GM23338 (cell line): ENCODE data around the gene MAD1L1. TPM values are rescaled to one million over a fixed set of nuclear protein-coding genes. Genes with fewer than 3 reads are reported as not detected.

ENCODE experiments used
- ATAC-seq: fragments of 200-7000 bp; cut with Tn5 transposase; 3 replicates; pipeline ENCODE4 v1.9.1; 2020
- DNase-seq: peaks from one replicate; pipeline ENCODE4 v3.0.0-alpha.2; 2015; ENCODE audit warnings: low spot score
- H2AFZ ChIP-seq: fragments of 200-600 bp; sonication (generic); 2 replicates; pipeline ENCODE4 v1.8.0; 2016; ENCODE audit warnings: antibody characterized with exemption, mild to moderate bottlenecking, moderate library complexity
- H3F3A ChIP-seq: fragments of 200-600 bp; sonication (generic); replicated peaks from 2 replicates; pipeline ENCODE4 v1.8.0; 2017; ENCODE audit warnings: antibody characterized with exemption, mixed run types, low read depth
- H3K27ac ChIP-seq: fragments of 200-600 bp; sonication (generic); 2 replicates; pipeline ENCODE4 v1.6.1; 2016; ENCODE audit warnings: low read depth
- H3K27me3 ChIP-seq: fragments of 200-600 bp; sonication (generic); 2 replicates; pipeline ENCODE4 v1.8.0; 2016; ENCODE audit warnings: mild to moderate bottlenecking, mixed run types, moderate library complexity; ENCODE audit not compliant: insufficient read depth
- H3K36me3 ChIP-seq: fragments of 200-600 bp; sonication (generic); 2 replicates; pipeline ENCODE4 v1.8.0; 2016; ENCODE audit warnings: mild to moderate bottlenecking; ENCODE audit not compliant: insufficient read depth
- H3K4me1 ChIP-seq: fragments of 200-600 bp; sonication (generic); 2 replicates; pipeline ENCODE4 v1.8.0; 2016; ENCODE audit warnings: mild to moderate bottlenecking, moderate library complexity; ENCODE audit not compliant: insufficient read depth
- H3K4me2 ChIP-seq: fragments of 200-600 bp; sonication (generic); 2 replicates; pipeline ENCODE4 v1.7.1; 2017; ENCODE audit warnings: mixed run types
- H3K4me3 ChIP-seq: fragments of 200-600 bp; sonication (generic); 2 replicates; pipeline ENCODE4 v1.6.1; 2016; ENCODE audit warnings: mixed run types
- H3K79me2 ChIP-seq: fragments of 200-600 bp; sonication (generic); replicated peaks from 2 replicates; pipeline ENCODE4 v1.8.0; 2017; ENCODE audit warnings: mild to moderate bottlenecking; ENCODE audit not compliant: insufficient read depth
- H3K9me2 ChIP-seq: fragments of 200-600 bp; sonication (generic); 2 replicates; pipeline ENCODE4 v1.8.0; 2017; ENCODE audit not compliant: insufficient read depth
- H4K20me1 ChIP-seq: fragments of 200-600 bp; sonication (generic); replicated peaks from 2 replicates; pipeline ENCODE4 v1.8.0; 2017; ENCODE audit warnings: mild to moderate bottlenecking; ENCODE audit not compliant: insufficient read depth
- H3K27ac Mint-ChIP-seq: 2 replicates; pipeline ENCODE4 v1.8.0; 2020; ENCODE audit warnings: inconsistent platforms, mild to moderate bottlenecking, moderate library complexity, mixed read lengths
- H3K27me3 Mint-ChIP-seq: 3 replicates; pipeline ENCODE4 v1.8.0; 2022; ENCODE audit warnings: low read depth, mild to moderate bottlenecking, moderate library complexity, mixed read lengths, inconsistent platforms; ENCODE audit not compliant: insufficient read depth, poor library complexity
- H3K36me3 Mint-ChIP-seq: 3 replicates; pipeline ENCODE4 v1.8.0; 2021; ENCODE audit warnings: low read depth, mild to moderate bottlenecking, inconsistent platforms, moderate library complexity, mixed read lengths
- H3K4me1 Mint-ChIP-seq: 3 replicates; pipeline ENCODE4 v1.8.0; 2020; ENCODE audit warnings: mild to moderate bottlenecking, inconsistent platforms, mixed read lengths
- H3K4me3 Mint-ChIP-seq: 3 replicates; pipeline ENCODE4 v1.8.0; 2021; ENCODE audit warnings: moderate library complexity, mild to moderate bottlenecking, inconsistent platforms, mixed read lengths
- H3K9me3 Mint-ChIP-seq: 3 replicates; pipeline ENCODE4 v1.8.0; 2020; ENCODE audit warnings: moderate library complexity, mild to moderate bottlenecking, inconsistent platforms, mixed read lengths
- CREB1 ChIP-seq: fragments of 250-450 bp; sonication (Bioruptor Pico); IDR thresholded peaks from 2 replicates; pipeline ENCODE4 v1.5.0; 2020; ENCODE audit warnings: low read depth, mild to moderate bottlenecking, moderate library complexity
- EZH2 ChIP-seq: fragments of 200-600 bp; sonication (generic); IDR thresholded peaks from one replicate; pipeline ENCODE4 v1.8.0; 2017; ENCODE audit warnings: antibody characterized with exemption, mild to moderate bottlenecking, low read depth; ENCODE audit not compliant: unreplicated experiment
- EZH2phosphoT487 ChIP-seq: fragments of 200-600 bp; sonication (generic); IDR thresholded peaks from one replicate; pipeline ENCODE4 v1.8.1; 2018; ENCODE audit warnings: antibody characterized with exemption; ENCODE audit not compliant: unreplicated experiment
- JUNB ChIP-seq: IDR thresholded peaks from one replicate; pipeline ENCODE4 v1.6.1; 2016; ENCODE audit warnings: antibody characterized with exemption; ENCODE audit not compliant: unreplicated experiment
- NANOG ChIP-seq: IDR thresholded peaks from 2 replicates; pipeline ENCODE4 v1.6.1; 2016; ENCODE audit warnings: antibody characterized with exemption, borderline replicate concordance
- POLR2AphosphoS5 ChIP-seq: IDR thresholded peaks from 2 replicates; pipeline ENCODE4 v1.6.1; 2016; ENCODE audit warnings: antibody characterized with exemption, low read depth
- STAT1 ChIP-seq: IDR thresholded peaks from one replicate; pipeline ENCODE4 v1.6.1; 2016; ENCODE audit warnings: antibody characterized with exemption; ENCODE audit not compliant: unreplicated experiment
- ZNF114 ChIP-seq: fragments of 250-450 bp; sonication (Bioruptor Pico); IDR thresholded peaks from 2 replicates; pipeline ENCODE4 v1.5.0; 2020; ENCODE audit warnings: mild to moderate bottlenecking, moderate library complexity
- ZNF331 ChIP-seq: fragments of 250-450 bp; sonication (Bioruptor Pico); IDR thresholded peaks from 2 replicates; pipeline ENCODE4 v1.5.0; 2020; ENCODE audit warnings: low read depth, mild to moderate bottlenecking, moderate library complexity
- polyA plus RNA-seq: library from polyadenylated mRNA; unstranded; fragments of >200 nt; fragmentation: Nextera tagmentation; extraction: Ambion mirVana; gene quantifications from 2 replicates; pipeline ENCODE4 v1.2.1, GENCODE V29; 2016
- total RNA-seq: library from RNA; depleted of rRNA; stranded (reverse); fragments of >200 nt; shearing (Covaris generic); gene quantifications from 2 replicates; pipeline ENCODE4 v1.2.3, GENCODE V29; 2014
- TF ChIP-seq, protein P1 (sequence below), 2 experiments: fragments of 200-600 bp in 1 of 2; sonication (generic) in 1 of 2; conservative IDR thresholded peaks; 2 replicates each; pipeline versions ENCODE4 v1.5.1 to v1.6.1; 2016 to 2017; ENCODE audit warnings: antibody characterized with exemption in 2 of 2, low read depth in 2 of 2, mild to moderate bottlenecking in 2 of 2, moderate library complexity in 1 of 2
- TF ChIP-seq, protein P2 (sequence below): IDR thresholded peaks from 2 replicates; pipeline ENCODE4 v1.6.1; 2016; ENCODE audit warnings: antibody characterized with exemption
- TF ChIP-seq, protein P3 (sequence below): IDR thresholded peaks from one replicate; pipeline ENCODE4 v1.6.1; 2018; ENCODE audit warnings: antibody characterized with exemption; ENCODE audit not compliant: unreplicated experiment
- TF ChIP-seq, protein P4 (sequence below): fragments of 250-450 bp; sonication (Bioruptor Pico); IDR thresholded peaks from 2 replicates; pipeline ENCODE4 v1.5.0; 2020; ENCODE audit warnings: mild to moderate bottlenecking, moderate library complexity

MAD1L1 gene
- total and polyA plus RNA-seq, 2 experiments from 2014 or later: 40.3 to 59.3 TPM

DNA sequence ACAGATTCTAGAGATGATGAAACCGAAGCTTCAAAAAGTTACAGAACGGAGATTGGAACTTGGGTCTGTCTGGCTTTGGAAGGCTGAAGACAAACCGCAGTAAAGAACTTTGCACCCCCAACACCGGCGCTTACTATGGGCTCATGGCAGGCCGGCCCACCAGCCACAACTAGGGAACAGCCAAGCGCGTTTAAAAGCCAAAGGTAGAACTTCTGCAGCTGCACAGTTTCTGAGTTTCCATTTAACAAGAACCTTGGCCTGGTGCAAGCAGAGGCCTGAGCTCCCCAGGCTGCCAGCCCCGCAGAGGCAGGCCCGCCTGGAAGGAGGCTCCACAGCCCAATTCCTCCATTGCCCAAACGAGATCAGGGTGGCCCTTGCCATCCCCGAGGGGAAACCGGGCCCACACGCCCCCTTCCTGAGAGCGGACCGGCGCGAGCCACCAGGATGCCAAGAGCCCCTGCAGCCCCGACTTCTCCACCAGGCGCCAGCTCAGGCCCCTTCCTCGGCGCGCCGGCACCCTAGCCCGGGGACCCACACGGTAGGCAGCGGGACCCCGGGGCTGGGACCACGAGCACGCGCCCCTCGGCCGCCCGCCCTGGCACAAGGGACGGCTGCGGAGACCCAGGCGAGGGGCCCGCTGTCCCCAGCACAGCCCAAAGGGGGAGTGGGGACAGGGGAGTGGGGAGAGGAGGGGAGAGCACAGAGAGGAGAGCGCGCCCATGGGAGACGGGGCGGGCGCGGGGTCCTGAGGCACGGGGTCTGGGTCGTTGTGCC is 566 bp downstream of the MAD1L1 start:
- H2AFZ ChIP-seq: 0 out of 2 replicates have a peak overlapping the region, but pooled peaks have one; percentile 15
- H3K36me3 Mint-ChIP-seq: peaks cover 55% of the 10 kb centered on the region
- peaks cover 61% of the 10 kb centered on the region for H3K79me2 ChIP-seq

More for the DNA sequence above, 566 bp downstream of the MAD1L1 start:
- Mint-ChIP-seq H3K9me3 (no peaks in the 10 kb centered on the region), H3K27me3 (peaks cover 15% of the 10 kb centered on the region), H3K4me3 (peak overlapping the region; percentile 91), H3K27ac (peak overlapping the region; percentile 4; the same call in 1 of the 2 replicates), H3K4me1 (peaks cover 12% of the 10 kb centered on the region)
- H3K9me2 ChIP-seq: no peaks in the 10 kb centered on the region
- TF ChIP-seq, protein P1, sequence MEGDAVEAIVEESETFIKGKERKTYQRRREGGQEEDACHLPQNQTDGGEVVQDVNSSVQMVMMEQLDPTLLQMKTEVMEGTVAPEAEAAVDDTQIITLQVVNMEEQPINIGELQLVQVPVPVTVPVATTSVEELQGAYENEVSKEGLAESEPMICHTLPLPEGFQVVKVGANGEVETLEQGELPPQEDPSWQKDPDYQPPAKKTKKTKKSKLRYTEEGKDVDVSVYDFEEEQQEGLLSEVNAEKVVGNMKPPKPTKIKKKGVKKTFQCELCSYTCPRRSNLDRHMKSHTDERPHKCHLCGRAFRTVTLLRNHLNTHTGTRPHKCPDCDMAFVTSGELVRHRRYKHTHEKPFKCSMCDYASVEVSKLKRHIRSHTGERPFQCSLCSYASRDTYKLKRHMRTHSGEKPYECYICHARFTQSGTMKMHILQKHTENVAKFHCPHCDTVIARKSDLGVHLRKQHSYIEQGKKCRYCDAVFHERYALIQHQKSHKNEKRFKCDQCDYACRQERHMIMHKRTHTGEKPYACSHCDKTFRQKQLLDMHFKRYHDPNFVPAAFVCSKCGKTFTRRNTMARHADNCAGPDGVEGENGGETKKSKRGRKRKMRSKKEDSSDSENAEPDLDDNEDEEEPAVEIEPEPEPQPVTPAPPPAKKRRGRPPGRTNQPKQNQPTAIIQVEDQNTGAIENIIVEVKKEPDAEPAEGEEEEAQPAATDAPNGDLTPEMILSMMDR (conservative IDR thresholded peaks at IDR 0.05; ENCODE audit: low read depth in 2 of 2): no peak
- no peak for TF ChIP-seq NANOG
- TF ChIP-seq, protein P2, sequence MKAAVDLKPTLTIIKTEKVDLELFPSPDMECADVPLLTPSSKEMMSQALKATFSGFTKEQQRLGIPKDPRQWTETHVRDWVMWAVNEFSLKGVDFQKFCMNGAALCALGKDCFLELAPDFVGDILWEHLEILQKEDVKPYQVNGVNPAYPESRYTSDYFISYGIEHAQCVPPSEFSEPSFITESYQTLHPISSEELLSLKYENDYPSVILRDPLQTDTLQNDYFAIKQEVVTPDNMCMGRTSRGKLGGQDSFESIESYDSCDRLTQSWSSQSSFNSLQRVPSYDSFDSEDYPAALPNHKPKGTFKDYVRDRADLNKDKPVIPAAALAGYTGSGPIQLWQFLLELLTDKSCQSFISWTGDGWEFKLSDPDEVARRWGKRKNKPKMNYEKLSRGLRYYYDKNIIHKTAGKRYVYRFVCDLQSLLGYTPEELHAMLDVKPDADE: no peak
- TF ChIP-seq ZNF114 (CRISPR knock-in tag): no peak
- no peak for TF ChIP-seq POLR2AphosphoS5
- TF ChIP-seq STAT1: no peak
- TF ChIP-seq, protein P3, sequence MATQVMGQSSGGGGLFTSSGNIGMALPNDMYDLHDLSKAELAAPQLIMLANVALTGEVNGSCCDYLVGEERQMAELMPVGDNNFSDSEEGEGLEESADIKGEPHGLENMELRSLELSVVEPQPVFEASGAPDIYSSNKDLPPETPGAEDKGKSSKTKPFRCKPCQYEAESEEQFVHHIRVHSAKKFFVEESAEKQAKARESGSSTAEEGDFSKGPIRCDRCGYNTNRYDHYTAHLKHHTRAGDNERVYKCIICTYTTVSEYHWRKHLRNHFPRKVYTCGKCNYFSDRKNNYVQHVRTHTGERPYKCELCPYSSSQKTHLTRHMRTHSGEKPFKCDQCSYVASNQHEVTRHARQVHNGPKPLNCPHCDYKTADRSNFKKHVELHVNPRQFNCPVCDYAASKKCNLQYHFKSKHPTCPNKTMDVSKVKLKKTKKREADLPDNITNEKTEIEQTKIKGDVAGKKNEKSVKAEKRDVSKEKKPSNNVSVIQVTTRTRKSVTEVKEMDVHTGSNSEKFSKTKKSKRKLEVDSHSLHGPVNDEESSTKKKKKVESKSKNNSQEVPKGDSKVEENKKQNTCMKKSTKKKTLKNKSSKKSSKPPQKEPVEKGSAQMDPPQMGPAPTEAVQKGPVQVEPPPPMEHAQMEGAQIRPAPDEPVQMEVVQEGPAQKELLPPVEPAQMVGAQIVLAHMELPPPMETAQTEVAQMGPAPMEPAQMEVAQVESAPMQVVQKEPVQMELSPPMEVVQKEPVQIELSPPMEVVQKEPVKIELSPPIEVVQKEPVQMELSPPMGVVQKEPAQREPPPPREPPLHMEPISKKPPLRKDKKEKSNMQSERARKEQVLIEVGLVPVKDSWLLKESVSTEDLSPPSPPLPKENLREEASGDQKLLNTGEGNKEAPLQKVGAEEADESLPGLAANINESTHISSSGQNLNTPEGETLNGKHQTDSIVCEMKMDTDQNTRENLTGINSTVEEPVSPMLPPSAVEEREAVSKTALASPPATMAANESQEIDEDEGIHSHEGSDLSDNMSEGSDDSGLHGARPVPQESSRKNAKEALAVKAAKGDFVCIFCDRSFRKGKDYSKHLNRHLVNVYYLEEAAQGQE: no peak
- TF ChIP-seq EZH2: no peak
- TF ChIP-seq CREB1 (CRISPR knock-in tag): no peak
- TF ChIP-seq, protein P4, sequence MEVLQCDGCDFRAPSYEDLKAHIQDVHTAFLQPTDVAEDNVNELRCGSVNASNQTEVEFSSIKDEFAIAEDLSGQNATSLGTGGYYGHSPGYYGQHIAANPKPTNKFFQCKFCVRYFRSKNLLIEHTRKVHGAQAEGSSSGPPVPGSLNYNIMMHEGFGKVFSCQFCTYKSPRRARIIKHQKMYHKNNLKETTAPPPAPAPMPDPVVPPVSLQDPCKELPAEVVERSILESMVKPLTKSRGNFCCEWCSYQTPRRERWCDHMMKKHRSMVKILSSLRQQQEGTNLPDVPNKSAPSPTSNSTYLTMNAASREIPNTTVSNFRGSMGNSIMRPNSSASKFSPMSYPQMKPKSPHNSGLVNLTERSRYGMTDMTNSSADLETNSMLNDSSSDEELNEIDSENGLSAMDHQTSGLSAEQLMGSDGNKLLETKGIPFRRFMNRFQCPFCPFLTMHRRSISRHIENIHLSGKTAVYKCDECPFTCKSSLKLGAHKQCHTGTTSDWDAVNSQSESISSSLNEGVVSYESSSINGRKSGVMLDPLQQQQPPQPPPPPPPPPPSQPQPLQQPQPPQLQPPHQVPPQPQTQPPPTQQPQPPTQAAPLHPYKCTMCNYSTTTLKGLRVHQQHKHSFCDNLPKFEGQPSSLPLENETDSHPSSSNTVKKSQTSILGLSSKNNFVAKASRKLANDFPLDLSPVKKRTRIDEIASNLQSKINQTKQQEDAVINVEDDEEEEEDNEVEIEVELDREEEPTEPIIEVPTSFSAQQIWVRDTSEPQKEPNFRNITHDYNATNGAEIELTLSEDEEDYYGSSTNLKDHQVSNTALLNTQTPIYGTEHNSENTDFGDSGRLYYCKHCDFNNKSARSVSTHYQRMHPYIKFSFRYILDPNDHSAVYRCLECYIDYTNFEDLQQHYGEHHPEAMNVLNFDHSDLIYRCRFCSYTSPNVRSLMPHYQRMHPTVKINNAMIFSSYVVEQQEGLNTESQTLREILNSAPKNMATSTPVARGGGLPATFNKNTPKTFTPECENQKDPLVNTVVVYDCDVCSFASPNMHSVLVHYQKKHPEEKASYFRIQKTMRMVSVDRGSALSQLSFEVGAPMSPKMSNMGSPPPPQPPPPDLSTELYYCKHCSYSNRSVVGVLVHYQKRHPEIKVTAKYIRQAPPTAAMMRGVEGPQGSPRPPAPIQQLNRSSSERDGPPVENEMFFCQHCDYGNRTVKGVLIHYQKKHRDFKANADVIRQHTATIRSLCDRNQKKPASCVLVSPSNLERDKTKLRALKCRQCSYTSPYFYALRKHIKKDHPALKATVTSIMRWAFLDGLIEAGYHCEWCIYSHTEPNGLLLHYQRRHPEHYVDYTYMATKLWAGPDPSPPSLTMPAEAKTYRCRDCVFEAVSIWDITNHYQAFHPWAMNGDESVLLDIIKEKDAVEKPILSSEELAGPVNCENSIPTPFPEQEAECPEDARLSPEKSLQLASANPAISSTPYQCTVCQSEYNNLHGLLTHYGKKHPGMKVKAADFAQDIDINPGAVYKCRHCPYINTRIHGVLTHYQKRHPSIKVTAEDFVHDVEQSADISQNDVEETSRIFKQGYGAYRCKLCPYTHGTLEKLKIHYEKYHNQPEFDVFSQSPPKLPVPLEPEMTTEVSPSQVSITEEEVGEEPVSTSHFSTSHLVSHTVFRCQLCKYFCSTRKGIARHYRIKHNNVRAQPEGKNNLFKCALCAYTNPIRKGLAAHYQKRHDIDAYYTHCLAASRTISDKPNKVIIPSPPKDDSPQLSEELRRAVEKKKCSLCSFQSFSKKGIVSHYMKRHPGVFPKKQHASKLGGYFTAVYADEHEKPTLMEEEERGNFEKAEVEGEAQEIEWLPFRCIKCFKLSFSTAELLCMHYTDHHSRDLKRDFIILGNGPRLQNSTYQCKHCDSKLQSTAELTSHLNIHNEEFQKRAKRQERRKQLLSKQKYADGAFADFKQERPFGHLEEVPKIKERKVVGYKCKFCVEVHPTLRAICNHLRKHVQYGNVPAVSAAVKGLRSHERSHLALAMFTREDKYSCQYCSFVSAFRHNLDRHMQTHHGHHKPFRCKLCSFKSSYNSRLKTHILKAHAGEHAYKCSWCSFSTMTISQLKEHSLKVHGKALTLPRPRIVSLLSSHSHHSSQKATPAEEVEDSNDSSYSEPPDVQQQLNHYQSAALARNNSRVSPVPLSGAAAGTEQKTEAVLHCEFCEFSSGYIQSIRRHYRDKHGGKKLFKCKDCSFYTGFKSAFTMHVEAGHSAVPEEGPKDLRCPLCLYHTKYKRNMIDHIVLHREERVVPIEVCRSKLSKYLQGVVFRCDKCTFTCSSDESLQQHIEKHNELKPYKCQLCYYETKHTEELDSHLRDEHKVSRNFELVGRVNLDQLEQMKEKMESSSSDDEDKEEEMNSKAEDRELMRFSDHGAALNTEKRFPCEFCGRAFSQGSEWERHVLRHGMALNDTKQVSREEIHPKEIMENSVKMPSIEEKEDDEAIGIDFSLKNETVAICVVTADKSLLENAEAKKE (CRISPR knock-in tag): no peak
- no peak for TF ChIP-seq EZH2phosphoT487
- TF ChIP-seq JUNB: no peak
- no peak for TF ChIP-seq ZNF331
- peaks cover 19% of the 10 kb centered on the region for H3K4me1 ChIP-seq
- H3K27me3 ChIP-seq: no peaks in the 10 kb centered on the region
- DNase-seq (peak; percentile 59), ATAC-seq (peak; percentile 78)
- H3K36me3 ChIP-seq: peaks cover 28% of the 10 kb centered on the region
- peaks cover 13% of the 10 kb centered on the region; the same call in 1 of the 2 replicates for H3F3A ChIP-seq
- H3K27ac ChIP-seq: peak overlapping the region; percentile 50; the same call in 1 of the 2 replicates
- H4K20me1 ChIP-seq: peaks cover 12% of the 10 kb centered on the region
- peak overlapping the region; percentile 96 for H3K4me2 ChIP-seq
- peak overlapping the region; percentile 93 for H3K4me3 ChIP-seq
